ENCODE data around the gene CLDN15.

The CLDN15 gene

GRCh38 chr7:101197991-101198390, 39.6 kb downstream of the CLDN15 start:
- DNase-seq: no peak

DNA sequence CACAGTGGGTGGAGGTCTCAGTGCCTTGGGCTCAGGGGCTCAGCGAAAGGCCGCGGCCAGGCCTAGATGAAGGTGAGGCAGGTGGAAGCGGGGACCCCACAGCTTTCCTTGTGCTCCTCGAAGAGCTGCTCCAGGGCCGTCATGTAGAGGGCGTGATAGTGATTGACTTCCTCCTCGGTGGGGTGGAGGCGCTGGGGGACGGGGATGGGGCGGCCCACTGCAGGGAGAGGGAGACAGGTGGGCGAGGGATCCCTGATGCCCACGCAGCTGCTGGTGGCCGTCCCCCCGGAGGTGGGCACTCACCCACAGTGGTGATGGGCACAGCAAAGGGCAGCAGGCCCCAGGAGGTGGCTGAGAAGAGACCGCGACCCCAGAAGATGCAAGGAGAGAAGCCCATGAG, 41.7 kb downstream of the CLDN15 start:
- DNase-seq: no peak

GRCh38 chr7:101189109-101189508, 48.5 kb downstream of the CLDN15 start:
- no peak for DNase-seq

- no peak for DNase-seq
Measured at GRCh38 chr7:101186844-101187428, 50.7 kb downstream of the CLDN15 start.

DNA sequence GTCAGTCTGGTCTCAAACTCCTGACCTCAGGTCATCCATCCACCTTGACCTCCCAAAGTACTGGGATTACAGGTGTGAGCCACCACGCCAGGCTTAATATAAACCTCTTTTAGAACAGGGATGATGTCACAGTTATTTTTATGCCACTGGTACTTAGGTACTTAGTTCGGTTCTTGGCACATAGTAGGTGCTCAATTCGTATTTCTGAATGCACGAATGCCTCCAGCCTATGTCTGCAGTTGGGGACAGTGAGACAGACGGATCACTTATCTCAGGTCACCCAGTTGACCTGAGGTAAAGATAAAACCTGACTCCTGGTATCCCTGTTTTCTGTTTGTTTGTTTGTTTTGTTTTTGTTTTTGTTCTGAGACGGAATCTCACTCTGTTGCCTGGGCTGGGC, 51.4 kb downstream of the CLDN15 start:
- DNase-seq: no peak

GRCh38 chr7:101185258-101185839, 52.3 kb downstream of the CLDN15 start:
- DNase-seq: no peak
